ENCODE data around the gene ARHGAP8.
"Not testable (repeated sequence)": the region's sequence is repeated elsewhere in the genome, so short reads cannot be mapped to it uniquely, and the experiment has no call there.

ARHGAP8 gene

GRCh38 chr22:44895296-44896055 is 143.1 kb downstream of the ARHGAP8 start:
- H2BK120ac ChIP-seq (ENCODE audit: low read depth, low read length): no peak overlapping the region
- H3K79me2 ChIP-seq (ENCODE audit: control insufficient read depth, insufficient read depth, low read length): no peaks in the 10 kb centered on the region
- H3K27me3 ChIP-seq (ENCODE audit: insufficient read depth, low read length, poor library complexity): no peaks in the 10 kb centered on the region
- no peak for DNase-seq
- H3K9ac ChIP-seq (ENCODE audit: low read length): no peak overlapping the region
- no peak overlapping the region for H3K4ac ChIP-seq (ENCODE audit: low read depth, low read length)
- H3K23ac ChIP-seq (ENCODE audit: low read length): no peak overlapping the region
- H3K4me3 ChIP-seq (ENCODE audit: low read length): no peak overlapping the region
- no peak overlapping the region for H4K8ac ChIP-seq (ENCODE audit: low read depth, low read length)
- no peak overlapping the region for H4K5ac ChIP-seq (ENCODE audit: low read length)
- H3K27ac ChIP-seq (ENCODE audit: low read depth, low read length): no peak overlapping the region
- no peak overlapping the region for H3K56ac ChIP-seq (ENCODE audit: low read length)
- H2BK5ac ChIP-seq (ENCODE audit: low read length): no peak overlapping the region
- no peak overlapping the region for H2BK15ac ChIP-seq (replicated peaks; ENCODE audit: low read depth)
- WGBS (ENCODE audit: extremely low coverage, insufficient coverage, low lambda C conversion rate): no CpG with 5 or more reads among the region's 23 CpGs
- H3K4me1 ChIP-seq (ENCODE audit: control insufficient read depth, low read depth, low read length): no peaks in the 10 kb centered on the region
- no peaks in the 10 kb centered on the region for H3K79me1 ChIP-seq (ENCODE audit: low read length)
- H3K36me3 ChIP-seq (ENCODE audit: control insufficient read depth, insufficient read depth, low read length): no peaks in the 10 kb centered on the region
- no peak overlapping the region for H3K18ac ChIP-seq (ENCODE audit: low read length)
- no peak overlapping the region for H3K4me2 ChIP-seq (ENCODE audit: low read length)
- H2AK5ac ChIP-seq (ENCODE audit: low read length): no peak overlapping the region

- Histone ChIP-seq H3K79me1 (ENCODE audit: low read length) (no peaks in the 10 kb centered on the region), H3K4me3 (ENCODE audit: low read length) (no peak overlapping the region), H3K79me2 (ENCODE audit: control insufficient read depth, insufficient read depth, low read length) (no peaks in the 10 kb centered on the region), H2BK15ac (replicated peaks; ENCODE audit: low read depth) (no peak overlapping the region), H3K23ac (ENCODE audit: low read length) (no peak overlapping the region), H4K8ac (ENCODE audit: low read depth, low read length) (no peak overlapping the region), H3K4ac (ENCODE audit: low read depth, low read length) (no peak overlapping the region), H3K9ac (ENCODE audit: low read length) (no peak overlapping the region), H2BK5ac (ENCODE audit: low read length) (no peak overlapping the region), H4K5ac (ENCODE audit: low read length) (no peak overlapping the region), H2BK120ac (ENCODE audit: low read depth, low read length) (no peak overlapping the region), H3K27me3 (ENCODE audit: insufficient read depth, low read length, poor library complexity) (no peaks in the 10 kb centered on the region), H3K18ac (ENCODE audit: low read length) (no peak overlapping the region), H3K4me1 (ENCODE audit: control insufficient read depth, low read depth, low read length) (no peaks in the 10 kb centered on the region), H3K56ac (ENCODE audit: low read length) (no peak overlapping the region), H2AK5ac (ENCODE audit: low read length) (no peak overlapping the region), H3K36me3 (ENCODE audit: control insufficient read depth, insufficient read depth, low read length) (peaks cover 5% of the 10 kb centered on the region), H3K27ac (ENCODE audit: low read depth, low read length) (no peak overlapping the region), H3K4me2 (ENCODE audit: low read length) (no peak overlapping the region)
- no peak for DNase-seq
- WGBS (ENCODE audit: extremely low coverage, insufficient coverage, low lambda C conversion rate): 100% methylated on average over 1 of the region's 6 CpGs
Observed at GRCh38 chr22:44898236-44898635, 145.9 kb downstream of the ARHGAP8 start.

GRCh38 chr22:44901301-44901700 is 148.9 kb downstream of the ARHGAP8 start:
- Histone ChIP-seq H2BK15ac (replicated peaks; ENCODE audit: low read depth) (no peak overlapping the region), H3K9ac (ENCODE audit: low read length) (no peak overlapping the region), H3K23ac (ENCODE audit: low read length) (no peak overlapping the region), H3K27me3 (ENCODE audit: insufficient read depth, low read length, poor library complexity) (no peaks in the 10 kb centered on the region), H3K79me1 (ENCODE audit: low read length) (no peaks in the 10 kb centered on the region), H3K4me3 (ENCODE audit: low read length) (no peak overlapping the region), H2BK120ac (ENCODE audit: low read depth, low read length) (no peak overlapping the region), H2BK5ac (ENCODE audit: low read length) (no peak overlapping the region), H2AK5ac (ENCODE audit: low read length) (no peak overlapping the region), H3K4me2 (ENCODE audit: low read length) (no peak overlapping the region), H3K56ac (ENCODE audit: low read length) (no peak overlapping the region), H4K5ac (ENCODE audit: low read length) (no peak overlapping the region), H3K4me1 (ENCODE audit: control insufficient read depth, low read depth, low read length) (no peaks in the 10 kb centered on the region), H4K8ac (ENCODE audit: low read depth, low read length) (no peak overlapping the region), H3K27ac (ENCODE audit: low read depth, low read length) (no peak overlapping the region), H3K4ac (ENCODE audit: low read depth, low read length) (no peak overlapping the region), H3K79me2 (ENCODE audit: control insufficient read depth, insufficient read depth, low read length) (no peaks in the 10 kb centered on the region), H3K18ac (ENCODE audit: low read length) (no peak overlapping the region), H3K36me3 (ENCODE audit: control insufficient read depth, insufficient read depth, low read length) (peaks cover 5% of the 10 kb centered on the region)
- no CpG with 5 or more reads among the region's 2 CpGs for WGBS (ENCODE audit: extremely low coverage, insufficient coverage, low lambda C conversion rate)
- DNase-seq: peak; percentile 16

- not testable (repeated sequence) for H2BK5ac ChIP-seq (ENCODE audit: low read length); H4K5ac ChIP-seq (ENCODE audit: low read length); H3K79me1 ChIP-seq (ENCODE audit: low read length); H3K4ac ChIP-seq (ENCODE audit: low read depth, low read length); H3K4me3 ChIP-seq (ENCODE audit: low read length); H3K9ac ChIP-seq (ENCODE audit: low read length); H3K4me2 ChIP-seq (ENCODE audit: low read length); H3K27me3 ChIP-seq (ENCODE audit: insufficient read depth, low read length, poor library complexity); H3K79me2 ChIP-seq (ENCODE audit: control insufficient read depth, insufficient read depth, low read length); H3K4me1 ChIP-seq (ENCODE audit: control insufficient read depth, low read depth, low read length); H3K36me3 ChIP-seq (ENCODE audit: control insufficient read depth, insufficient read depth, low read length); H2BK15ac ChIP-seq (replicated peaks; ENCODE audit: low read depth); H4K8ac ChIP-seq (ENCODE audit: low read depth, low read length); H3K56ac ChIP-seq (ENCODE audit: low read length); H3K18ac ChIP-seq (ENCODE audit: low read length); H3K27ac ChIP-seq (ENCODE audit: low read depth, low read length); DNase-seq; H2BK120ac ChIP-seq (ENCODE audit: low read depth, low read length); H3K23ac ChIP-seq (ENCODE audit: low read length); H2AK5ac ChIP-seq (ENCODE audit: low read length)
- no CpG with 5 or more reads among the region's 2 CpGs for WGBS (ENCODE audit: extremely low coverage, insufficient coverage, low lambda C conversion rate)
Observed at GRCh38 chr22:44903164-44903563, 150.8 kb downstream of the ARHGAP8 start.

- not testable (repeated sequence) for H4K8ac ChIP-seq (ENCODE audit: low read depth, low read length); H2BK15ac ChIP-seq (replicated peaks; ENCODE audit: low read depth); H3K4ac ChIP-seq (ENCODE audit: low read depth, low read length); H2BK5ac ChIP-seq (ENCODE audit: low read length); H3K4me2 ChIP-seq (ENCODE audit: low read length); H3K27me3 ChIP-seq (ENCODE audit: insufficient read depth, low read length, poor library complexity); H3K23ac ChIP-seq (ENCODE audit: low read length); H3K27ac ChIP-seq (ENCODE audit: low read depth, low read length); H2BK120ac ChIP-seq (ENCODE audit: low read depth, low read length); DNase-seq; H3K4me1 ChIP-seq (ENCODE audit: control insufficient read depth, low read depth, low read length); H3K56ac ChIP-seq (ENCODE audit: low read length); H3K79me1 ChIP-seq (ENCODE audit: low read length); H3K79me2 ChIP-seq (ENCODE audit: control insufficient read depth, insufficient read depth, low read length); H3K36me3 ChIP-seq (ENCODE audit: control insufficient read depth, insufficient read depth, low read length); H3K18ac ChIP-seq (ENCODE audit: low read length); H3K4me3 ChIP-seq (ENCODE audit: low read length); H3K9ac ChIP-seq (ENCODE audit: low read length); H2AK5ac ChIP-seq (ENCODE audit: low read length); H4K5ac ChIP-seq (ENCODE audit: low read length)
- no CpG with 5 or more reads among the region's 5 CpGs for WGBS (ENCODE audit: extremely low coverage, insufficient coverage, low lambda C conversion rate)
Observed at GRCh38 chr22:44904492-44905152, 152.2 kb downstream of the ARHGAP8 start.

Data from mesendoderm (in vitro differentiated cells).